Stomach (tissue), 9 donors: ENCODE measurements around the gene PCDHB12. TPM values are rescaled to one million over a fixed set of nuclear protein-coding genes. Genes with fewer than 3 reads are reported as not detected.
"Not testable (repeated sequence)": the region's sequence is repeated elsewhere in the genome, so short reads cannot be mapped to it uniquely, and the experiment has no call there.

Source experiments
- DNase-seq, 2 donors: peaks; one replicate each; pipeline versions ENCODE4 v3.0.0 to v3.0.0-alpha.2; 2013 to 2019
- H3K27ac ChIP-seq, 5 donors: fragments of 200-600 bp in 4 of 5; sonication (generic) in 4 of 5; one replicate each; pipeline ENCODE4 v1.5.1; 2013 to 2019; ENCODE audit warnings: mild to moderate bottlenecking in 1 of 5, moderate library complexity in 1 of 5
- H3K27me3 ChIP-seq, 3 donors: fragments of 200-600 bp; sonication (generic); one replicate each; pipeline ENCODE4 v1.5.1; 2017 to 2019; ENCODE audit warnings: mixed run types in 1 of 3
- H3K36me3 ChIP-seq, 4 donors: fragments of 200-600 bp; sonication (generic); 1 replicate in 3 of 4; 2 replicates in 1 of 4; pipeline ENCODE4 v1.5.1; 2016 to 2019
- H3K4me1 ChIP-seq, 4 donors: fragments of 200-600 bp; sonication (generic); one replicate each; pipeline ENCODE4 v1.5.1; 2016 to 2019
- H3K4me3 ChIP-seq, 4 donors: fragments of 200-600 bp; sonication (generic) in 3 of 4; one replicate each; pipeline ENCODE4 v1.5.1; 2016 to 2019; ENCODE audit warnings: mild to moderate bottlenecking in 1 of 4
- H3K9me3 ChIP-seq, 4 donors: fragments of 200-600 bp; sonication (generic); one replicate each; pipeline ENCODE4 v1.5.1; 2016 to 2019
- EP300 ChIP-seq: sonication (generic); formaldehyde crosslinking; IDR thresholded peaks from one replicate; pipeline ENCODE4 v1.6.1; 2017; ENCODE audit warnings: antibody characterized with exemption
- POLR2A ChIP-seq, 4 donors: fragments of 450-650 bp; IDR thresholded peaks; one replicate each; pipeline ENCODE4 v1.6.1; 2016; ENCODE audit warnings: antibody characterized with exemption in 4 of 4, control low read depth in 2 of 4, mild to moderate bottlenecking in 1 of 4, moderate library complexity in 1 of 4
- POLR2AphosphoS5 ChIP-seq, 3 donors: sonication (generic); formaldehyde crosslinking; IDR thresholded peaks; one replicate each; pipeline ENCODE4 v1.6.1; 2016; ENCODE audit warnings: antibody characterized with exemption in 3 of 3
- WGBS, 5 donors: extraction: QIAGEN DNeasy Blood & Tissue Kit in 3 of 5; methylation state at CpG; one replicate each; pipeline versions ENCODE4 v1.1.5 to v1.1.7; 2013 to 2018; 5-methylcytosine and 5-hydroxymethylcytosine counted together
- intact Hi-C: fragments of 100-400 bp; cut with DNase I; formaldehyde crosslinking; loops from one replicate; pipeline ENCODE4 v1.15.1; 2023; ENCODE audit warnings: low total_unique reads
- polyA plus RNA-seq, 3 donors: library from polyadenylated mRNA; stranded (reverse); fragments of 200-250 nt; gene quantifications; one replicate each; pipeline ENCODE4 v1.2.3, GENCODE V29; 2013
- total RNA-seq, 5 donors: library from RNA; depleted of rRNA; stranded (reverse); fragments of >200 nt; gene quantifications; one replicate each; pipeline versions ENCODE4 v1.1.0 to v1.2.3, GENCODE V29; 2014 to 2016
- TF ChIP-seq, protein P1 (sequence below), 7 experiments: fragments of 450-650 bp in 4 of 7; fragments of 200-600 bp in 3 of 7; sonication (generic) in 3 of 7; IDR thresholded peaks; one replicate each; pipeline ENCODE4 v1.5.1; 2016 to 2019; ENCODE audit warnings: antibody characterized with exemption in 7 of 7, control low read depth in 2 of 7, mild to moderate bottlenecking in 1 of 7
- donor health status: healthy with polysubstance abuse.
- donor health status: Bipolar disorder and iron deficiency.
- donor health status: healthy.

The PCDHB12 gene
- total and polyA plus RNA-seq, 8 donors: 0.19 to 8.5 (median 1.2) TPM; not detected in 1

GRCh38 chr5:141245250-141245717, 36.8 kb downstream of the PCDHB12 start, which contains the start of gene PCDHB15:
TSS of gene PCDHB15 (plus strand) at chr5:141245395. CDS start at chr5:141245579, 184 bp downstream.
- DNase-seq: peak in 1 of 2 donors; percentile 43
- H3K36me3 ChIP-seq: peaks cover 0 to 22% (median 0%) of the 10 kb centered on the region in 4 donors
- H3K4me1 ChIP-seq: no peaks in the 10 kb centered on the region
- WGBS, 5 donors: 9 to 16% (median 10%) methylated on average over 16 of the region's 16 CpGs
- TF ChIP-seq POLR2AphosphoS5 (IDR thresholded peaks at IDR 0.05): no peak
- no peak for TF ChIP-seq POLR2A (IDR thresholded peaks at IDR 0.05)
- TF ChIP-seq EP300: no peak
- TF ChIP-seq, protein P1, sequence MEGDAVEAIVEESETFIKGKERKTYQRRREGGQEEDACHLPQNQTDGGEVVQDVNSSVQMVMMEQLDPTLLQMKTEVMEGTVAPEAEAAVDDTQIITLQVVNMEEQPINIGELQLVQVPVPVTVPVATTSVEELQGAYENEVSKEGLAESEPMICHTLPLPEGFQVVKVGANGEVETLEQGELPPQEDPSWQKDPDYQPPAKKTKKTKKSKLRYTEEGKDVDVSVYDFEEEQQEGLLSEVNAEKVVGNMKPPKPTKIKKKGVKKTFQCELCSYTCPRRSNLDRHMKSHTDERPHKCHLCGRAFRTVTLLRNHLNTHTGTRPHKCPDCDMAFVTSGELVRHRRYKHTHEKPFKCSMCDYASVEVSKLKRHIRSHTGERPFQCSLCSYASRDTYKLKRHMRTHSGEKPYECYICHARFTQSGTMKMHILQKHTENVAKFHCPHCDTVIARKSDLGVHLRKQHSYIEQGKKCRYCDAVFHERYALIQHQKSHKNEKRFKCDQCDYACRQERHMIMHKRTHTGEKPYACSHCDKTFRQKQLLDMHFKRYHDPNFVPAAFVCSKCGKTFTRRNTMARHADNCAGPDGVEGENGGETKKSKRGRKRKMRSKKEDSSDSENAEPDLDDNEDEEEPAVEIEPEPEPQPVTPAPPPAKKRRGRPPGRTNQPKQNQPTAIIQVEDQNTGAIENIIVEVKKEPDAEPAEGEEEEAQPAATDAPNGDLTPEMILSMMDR (IDR thresholded peaks at IDR 0.05): no peak
- intact Hi-C loops: no loop called here
- peaks cover 66 to 100% (median 95%) of the 10 kb centered on the region in 4 donors for H3K9me3 ChIP-seq
- H3K4me3 ChIP-seq: peak within 1 kb of the TSS in 3 of 4 donors; percentile 15 to 28 (median 23)
- no peak within 1 kb of the TSS for H3K27ac ChIP-seq
- H3K27me3 ChIP-seq: peaks cover 0 to 15% (median 0%) of the 10 kb centered on the region in 3 donors

DNA sequence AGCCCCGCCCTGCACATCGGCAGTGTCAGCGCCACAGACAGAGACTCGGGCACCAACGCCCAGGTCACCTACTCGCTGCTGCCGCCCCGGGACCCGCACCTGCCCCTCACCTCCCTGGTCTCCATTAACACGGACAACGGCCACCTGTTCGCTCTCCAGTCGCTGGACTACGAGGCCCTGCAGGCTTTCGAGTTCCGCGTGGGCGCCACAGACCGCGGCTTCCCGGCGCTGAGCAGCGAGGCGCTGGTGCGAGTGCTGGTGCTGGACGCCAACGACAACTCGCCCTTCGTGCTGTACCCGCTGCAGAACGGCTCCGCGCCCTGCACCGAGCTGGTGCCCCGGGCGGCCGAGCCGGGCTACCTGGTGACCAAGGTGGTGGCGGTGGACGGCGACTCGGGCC, 38.5 kb downstream of the PCDHB12 start:
- H3K4me1 ChIP-seq, intact Hi-C loops, H3K27ac ChIP-seq, DNase-seq, H3K27me3 ChIP-seq, H3K4me3 ChIP-seq: not testable (repeated sequence)
- peaks cover 61 to 100% (median 95%) of the 10 kb centered on the region in 4 donors for H3K9me3 ChIP-seq
- 33 to 66% (median 45%) methylated on average over 1 to 32 of the region's 42 CpGs for WGBS, 5 donors
- H3K36me3 ChIP-seq: peaks cover 0 to 14% (median 0%) of the 10 kb centered on the region in 4 donors

GRCh38 chr5:141247434-141247833, 38.9 kb downstream of the PCDHB12 start:
- H3K4me3 ChIP-seq, H3K27ac ChIP-seq, H3K4me1 ChIP-seq, DNase-seq, intact Hi-C loops, H3K27me3 ChIP-seq: not testable (repeated sequence)
- WGBS, 5 donors: 37 to 58% (median 47%) methylated on average over 15 to 34 of the region's 34 CpGs
- peaks cover 59 to 100% (median 95%) of the 10 kb centered on the region in 4 donors for H3K9me3 ChIP-seq
- H3K36me3 ChIP-seq: peaks cover 0 to 14% (median 0%) of the 10 kb centered on the region in 4 donors

GRCh38 chr5:141250576-141250975, 42.1 kb downstream of the PCDHB12 start:
- Histone ChIP-seq H3K27me3 (no peaks in the 10 kb centered on the region), H3K9me3 (peaks cover 53 to 100% (median 98%) of the 10 kb centered on the region in 4 donors), H3K4me1 (no peaks in the 10 kb centered on the region), H3K36me3 (peaks cover 0 to 19% (median 0%) of the 10 kb centered on the region in 4 donors), H3K4me3 (no peak overlapping the region), H3K27ac (no peak overlapping the region)
- DNase-seq: no peak
- intact Hi-C loops: no loop called here
- TF ChIP-seq, protein P1 (IDR thresholded peaks at IDR 0.05): no peak
- TF ChIP-seq POLR2AphosphoS5 (IDR thresholded peaks at IDR 0.05) (no peak), POLR2A (IDR thresholded peaks at IDR 0.05) (no peak), EP300 (no peak)

DNA sequence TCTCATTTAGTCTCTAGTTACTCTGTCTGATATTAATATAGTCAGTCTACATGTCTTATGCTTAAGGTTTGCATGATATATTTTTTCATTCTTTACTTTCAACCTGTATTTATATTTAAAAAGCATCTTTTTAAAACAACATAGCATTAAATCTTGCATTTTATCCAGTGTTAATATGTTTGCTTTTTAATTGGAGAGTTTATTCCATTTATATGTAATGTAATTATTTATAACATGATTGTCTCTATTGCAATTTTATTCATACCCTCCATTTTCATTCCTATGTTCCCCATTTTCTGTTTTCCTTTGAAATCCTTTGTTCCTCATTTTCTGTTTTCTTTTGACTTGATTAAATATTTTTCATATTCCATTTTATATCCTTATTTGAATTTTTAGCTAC, 49.9 kb downstream of the PCDHB12 start:
- TF ChIP-seq, protein P1 (IDR thresholded peaks at IDR 0.05): no peak
- no peak for TF ChIP-seq EP300
- Histone ChIP-seq H3K27ac (no peak overlapping the region), H3K36me3 (peaks cover 0 to 43% (median 0%) of the 10 kb centered on the region in 4 donors), H3K4me3 (no peak overlapping the region), H3K9me3 (peaks cover 67 to 100% (median 100%) of the 10 kb centered on the region in 4 donors), H3K4me1 (no peaks in the 10 kb centered on the region), H3K27me3 (no peaks in the 10 kb centered on the region)
- intact Hi-C loops: no loop called here
- DNase-seq: no peak
